ENCODE data around the gene CASK. TPM values are rescaled to one million over a fixed set of nuclear protein-coding genes. Genes with fewer than 3 reads are reported as not detected.

Gene CASK
- total RNA-seq, 4 donors from 2014 or later: 21.3 to 28.7 (median 24.0) TPM

- Histone ChIP-seq H3K4me3 (no peak overlapping the region), H3K4me1 (peaks cover 0 to under 1% (median 0%) of the 10 kb centered on the region in 4 donors), H3K27ac (replicated peaks in 1 of 4) (no peak overlapping the region), H3K27me3 (no peaks in the 10 kb centered on the region), H3K9me3 (no peaks in the 10 kb centered on the region), H3K36me3 (no peaks in the 10 kb centered on the region)
- no peak for DNase-seq (ENCODE audit: extremely low spot score)
- no peak for TF ChIP-seq EP300 (IDR thresholded peaks at IDR 0.05)
- no peak for TF ChIP-seq POLR2A (IDR thresholded peaks at IDR 0.05; ENCODE audit: low read depth)
- no peak for TF ChIP-seq CTCF (IDR thresholded peaks at IDR 0.05)
- no peak for TF ChIP-seq POLR2AphosphoS5 (IDR thresholded peaks at IDR 0.05)
- 78% methylated on average over 6 of the region's 6 CpGs for WGBS
- intact Hi-C loops (cut with DNase I): no loop called here
Observed at GRCh38 chrX:41553688-41554087, 369.7 kb downstream of the CASK start.

- intact Hi-C loops (cut with DNase I): no loop called here
- WGBS: 75% methylated on average over 4 of the region's 4 CpGs
- no peak for TF ChIP-seq POLR2A (IDR thresholded peaks at IDR 0.05; ENCODE audit: low read depth)
- no peak for TF ChIP-seq EP300 (IDR thresholded peaks at IDR 0.05)
- no peak for TF ChIP-seq POLR2AphosphoS5 (IDR thresholded peaks at IDR 0.05)
- no peak for TF ChIP-seq CTCF (IDR thresholded peaks at IDR 0.05)
Observed at GRCh38 chrX:41548411-41548810, 374.9 kb downstream of the CASK start.

GRCh38 chrX:41543668-41544067 lies 379.7 kb downstream of the CASK start:
- DNase-seq (ENCODE audit: extremely low spot score): no peak
- TF ChIP-seq POLR2A (IDR thresholded peaks at IDR 0.05; ENCODE audit: low read depth) (no peak), CTCF (IDR thresholded peaks at IDR 0.05) (no peak), POLR2AphosphoS5 (IDR thresholded peaks at IDR 0.05) (no peak), EP300 (IDR thresholded peaks at IDR 0.05) (no peak)
- no peaks in the 10 kb centered on the region for H3K4me1 ChIP-seq
- H3K4me3 ChIP-seq: no peak overlapping the region
- H3K27me3 ChIP-seq: no peaks in the 10 kb centered on the region
- H3K9me3 ChIP-seq: no peaks in the 10 kb centered on the region
- intact Hi-C loops (cut with DNase I): no loop called here
- no peaks in the 10 kb centered on the region for H3K36me3 ChIP-seq
- WGBS: 90% methylated on average over 4 of the region's 4 CpGs
- H3K27ac ChIP-seq (replicated peaks in 1 of 4): no peak overlapping the region

More at GRCh38 chrX:41548411-41548810, 374.9 kb downstream of the CASK start:
- Histone ChIP-seq H3K27me3 (no peaks in the 10 kb centered on the region), H3K4me3 (no peak overlapping the region), H3K9me3 (no peaks in the 10 kb centered on the region), H3K36me3 (no peaks in the 10 kb centered on the region), H3K4me1 (no peaks in the 10 kb centered on the region), H3K27ac (replicated peaks in 1 of 4) (no peak overlapping the region)
- DNase-seq (ENCODE audit: extremely low spot score): no peak

GRCh38 chrX:41543025-41543424 lies 380.3 kb downstream of the CASK start:
- Histone ChIP-seq H3K27me3 (no peaks in the 10 kb centered on the region), H3K4me1 (no peaks in the 10 kb centered on the region), H3K36me3 (no peaks in the 10 kb centered on the region), H3K4me3 (no peak overlapping the region), H3K27ac (replicated peaks in 1 of 4) (no peak overlapping the region), H3K9me3 (no peaks in the 10 kb centered on the region)
- TF ChIP-seq EP300 (IDR thresholded peaks at IDR 0.05) (no peak), POLR2AphosphoS5 (IDR thresholded peaks at IDR 0.05) (no peak), POLR2A (IDR thresholded peaks at IDR 0.05; ENCODE audit: low read depth) (no peak), CTCF (IDR thresholded peaks at IDR 0.05) (no peak)
- intact Hi-C loops (cut with DNase I): no loop called here
- DNase-seq (ENCODE audit: extremely low spot score): no peak
- WGBS: 82% methylated on average over 1 of the region's 1 CpG

- Histone ChIP-seq H3K4me1 (no peaks in the 10 kb centered on the region), H3K27ac (replicated peaks in 1 of 4) (no peak overlapping the region), H3K36me3 (no peaks in the 10 kb centered on the region), H3K4me3 (no peak overlapping the region), H3K9me3 (no peaks in the 10 kb centered on the region), H3K27me3 (no peaks in the 10 kb centered on the region)
- 53% methylated on average over 1 of the region's 1 CpG for WGBS
- no peak for TF ChIP-seq EP300 (IDR thresholded peaks at IDR 0.05)
- TF ChIP-seq POLR2AphosphoS5 (IDR thresholded peaks at IDR 0.05): no peak
- TF ChIP-seq CTCF (IDR thresholded peaks at IDR 0.05): no peak
- intact Hi-C loops (cut with DNase I): no loop called here
- no peak for DNase-seq (ENCODE audit: extremely low spot score)
Observed at GRCh38 chrX:41542536-41542935, 380.8 kb downstream of the CASK start.
